H1 (cell line): ENCODE results near the gene ATP8B3. TPM values are rescaled to one million over a fixed set of nuclear protein-coding genes. Genes with fewer than 3 reads are reported as not detected.

ENCODE experiments used
- ATF3 ChIP-seq: IDR thresholded peaks from 2 replicates; pipeline ENCODE4 v1.6.1; 2011; ENCODE audit warnings: low read depth, mild to moderate bottlenecking, low read length; ENCODE audit not compliant: insufficient read depth
- CBX5 ChIP-seq: fragments of 300-800, 300-1000 bp; sonication (generic); IDR thresholded peaks from 2 replicates; pipeline ENCODE4 v1.7.1; 2016; ENCODE audit warnings: antibody characterized with exemption, low read length, low read depth
- CREB1 ChIP-seq: IDR thresholded peaks from 2 replicates; pipeline ENCODE4 v1.6.1; 2012; ENCODE audit warnings: inconsistent platforms
- CTBP2 ChIP-seq: IDR thresholded peaks from 2 replicates; pipeline ENCODE4 v1.7.0; 2011; ENCODE audit warnings: borderline replicate concordance, mild to moderate bottlenecking, moderate library complexity, mixed read lengths, low read length; ENCODE audit not compliant: insufficient read depth, insufficient read length
- EP300 ChIP-seq, 2 experiments: IDR thresholded peaks; 1 replicate in 1 of 2; 2 replicates in 1 of 2; pipeline ENCODE4 v1.6.1; 2011 to 2012; ENCODE audit warnings: low read depth in 2 of 2, low read length in 2 of 2, mild to moderate bottlenecking in 2 of 2, borderline replicate concordance in 1 of 2, inconsistent platforms in 1 of 2, moderate library complexity in 1 of 2
- EZH2 ChIP-seq: fragments of 200-600 bp; sonication (generic); IDR thresholded peaks from 2 replicates; pipeline ENCODE4 v1.7.1; 2012; ENCODE audit warnings: low read depth, mild to moderate bottlenecking, moderate library complexity, low read length, inconsistent platforms; ENCODE audit not compliant: severe bottlenecking
- FOSL1 ChIP-seq: IDR thresholded peaks from 2 replicates; pipeline ENCODE4 v1.6.1; 2011; ENCODE audit warnings: mild to moderate bottlenecking, low read depth, low read length, moderate library complexity; ENCODE audit not compliant: insufficient read depth
- GABPA ChIP-seq: IDR thresholded peaks from 2 replicates; pipeline ENCODE4 v1.6.1; 2011; ENCODE audit warnings: mild to moderate bottlenecking, low read length, moderate library complexity, borderline replicate concordance; ENCODE audit not compliant: insufficient read depth
- GTF2F1 ChIP-seq: IDR thresholded peaks from 2 replicates; pipeline ENCODE4 v1.6.1; 2012; ENCODE audit warnings: low read depth, low read length, improper control_type of control experiment, borderline replicate concordance
- HDAC6 ChIP-seq: IDR thresholded peaks from one replicate; pipeline ENCODE4 v1.7.1; 2012; ENCODE audit warnings: low read depth, mild to moderate bottlenecking, inconsistent platforms, low read length, moderate library complexity
- JUND ChIP-seq: IDR thresholded peaks from 2 replicates; pipeline ENCODE4 v1.6.1; 2011; ENCODE audit warnings: mild to moderate bottlenecking, improper control_type of control experiment, low read length
- PHF8 ChIP-seq: fragments of 200-600 bp; sonication (generic); conservative IDR thresholded peaks from 2 replicates; pipeline ENCODE4 v1.7.1; 2012; ENCODE audit warnings: low read depth, mild to moderate bottlenecking, inconsistent platforms, low read length, moderate library complexity
- POLR2AphosphoS5 ChIP-seq: IDR thresholded peaks from 2 replicates; pipeline ENCODE4 v1.6.1; 2011; ENCODE audit warnings: low read depth, low read length
- POU5F1 ChIP-seq: IDR thresholded peaks from 2 replicates; pipeline ENCODE4 v1.6.1; 2011; ENCODE audit warnings: low read depth, mild to moderate bottlenecking, low read length, moderate library complexity
- RFX5 ChIP-seq: IDR thresholded peaks from 2 replicates; pipeline ENCODE4 v1.6.1; 2011; ENCODE audit warnings: low read depth, low read length, improper control_type of control experiment, borderline replicate concordance
- RNF2 ChIP-seq: fragments of 200-900, 300-1000 bp; sonication (generic); IDR thresholded peaks from 2 replicates; pipeline ENCODE4 v1.7.1; 2016; ENCODE audit warnings: borderline replicate concordance, low read depth, mild to moderate bottlenecking, antibody characterized with exemption, low read length; ENCODE audit not compliant: poor library complexity, severe bottlenecking; ENCODE audit errors: missing control alignments
- SAP30 ChIP-seq: fragments of 300-600 bp; sonication (generic); IDR thresholded peaks from 2 replicates; pipeline ENCODE4 v1.7.1; 2012; ENCODE audit warnings: low read length, moderate library complexity, mild to moderate bottlenecking, inconsistent platforms; ENCODE audit not compliant: insufficient read depth, insufficient replicate concordance
- SIN3A ChIP-seq, 2 experiments: IDR thresholded peaks in 1 of 2; conservative IDR thresholded peaks in 1 of 2; 2 replicates each; pipeline ENCODE4 v1.6.1; 2011 to 2012; ENCODE audit warnings: low read length in 2 of 2, improper control_type of control experiment in 1 of 2, low read depth in 1 of 2, mild to moderate bottlenecking in 1 of 2
- SP1 ChIP-seq: IDR thresholded peaks from 2 replicates; pipeline ENCODE4 v1.6.1; 2011; ENCODE audit warnings: low read depth, low read length
- SP2 ChIP-seq: IDR thresholded peaks from 2 replicates; pipeline ENCODE4 v1.6.1; 2012; ENCODE audit warnings: mild to moderate bottlenecking, low read length, inconsistent platforms
- SP4 ChIP-seq: IDR thresholded peaks from 2 replicates; pipeline ENCODE4 v1.6.1; 2012; ENCODE audit warnings: low read length, inconsistent platforms
- SRF ChIP-seq: IDR thresholded peaks from 2 replicates; pipeline ENCODE4 v1.6.1; 2011; ENCODE audit warnings: mild to moderate bottlenecking, low read depth, low read length, moderate library complexity
- polyA plus RNA-seq, 7 experiments: library from polyadenylated mRNA; depleted of rRNA in 3 of 7; stranded (reverse) in 5 of 7; unstranded in 2 of 7; fragments of >200 nt in 5 of 7; fragments of 200-250 nt in 2 of 7; gene quantifications; 1 replicate in 5 of 7; 2 replicates in 1 of 7; 4 replicates in 1 of 7; pipeline versions ENCODE4 v1.2.1 to v1.2.3, GENCODE V29; 2011 to 2013; ENCODE audit warnings: missing spikeins in 2 of 7, mixed read lengths in 2 of 7
- total RNA-seq: library from RNA; stranded (reverse); fragmentation: NEBNext Ultra II Directional; extraction: Animal tissue kit (Norgen Biotek cat#: 25700); gene quantifications from 2 replicates; pipeline ENCODE4 v1.2.1, GENCODE V29; 2021

Gene ATP8B3
- total and polyA plus RNA-seq, 2 of the 8 experiments (the other 6 are each of a cell fraction or from before 2014, with no cell fraction given) = 4.1 to 9.3 TPM

GRCh38 chr19:1752757-1753728 lies 59.0 kb downstream of the ATP8B3 start, which contains the start of gene ONECUT3 (continued):
- TF ChIP-seq GTF2F1 (no peak), CBX5 (no peak), CREB1 (0 out of 2 replicates have a peak, but pooled peaks have one; percentile 24), SP1 (no peak), PHF8 (no peak), RNF2 (peak; percentile 57), POU5F1 (no peak), HDAC6 (no peak), ATF3 (no peak), SAP30 (no peak), SP2 (no peak), SIN3A (conservative IDR thresholded peaks at IDR 0.05 in 1 of 2, IDR thresholded peaks at IDR 0.05 in 1 of 2; ENCODE audit: low read depth in 1 of 2, low read length in 2 of 2) (no peak), POLR2AphosphoS5 (no peak), RFX5 (no peak), EZH2 (peak; percentile 87), GABPA (no peak), SRF (no peak), FOSL1 (no peak), EP300 (IDR thresholded peaks at IDR 0.05; ENCODE audit: borderline replicate concordance in 1 of 2, low read depth in 2 of 2, low read length in 2 of 2) (no peak), SP4 (no peak), CTBP2 (no peak), JUND (no peak)
